ENCODE data around the gene TLL1.

The TLL1 gene

DNA sequence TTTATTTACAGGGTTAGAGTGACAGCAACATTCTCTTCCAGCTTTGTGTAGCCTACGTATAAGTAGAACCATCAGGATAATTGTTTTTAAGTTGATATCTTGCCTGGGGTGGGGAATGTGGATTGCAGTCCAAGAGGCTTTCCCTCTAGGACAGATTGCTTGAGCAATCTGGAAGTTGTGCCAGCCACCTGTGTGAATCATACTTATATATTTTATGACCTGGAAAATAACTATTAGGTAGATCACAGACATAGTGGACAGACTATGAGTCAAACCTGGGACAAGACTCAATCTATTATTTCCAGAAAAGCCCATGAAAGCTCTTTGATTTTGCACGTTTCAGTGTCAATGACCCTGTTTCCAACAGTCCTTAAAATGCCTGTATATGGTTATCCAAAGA is 98.9 kb downstream of the TLL1 start:
- no peak for DNase-seq (ENCODE audit: low read depth)

DNA sequence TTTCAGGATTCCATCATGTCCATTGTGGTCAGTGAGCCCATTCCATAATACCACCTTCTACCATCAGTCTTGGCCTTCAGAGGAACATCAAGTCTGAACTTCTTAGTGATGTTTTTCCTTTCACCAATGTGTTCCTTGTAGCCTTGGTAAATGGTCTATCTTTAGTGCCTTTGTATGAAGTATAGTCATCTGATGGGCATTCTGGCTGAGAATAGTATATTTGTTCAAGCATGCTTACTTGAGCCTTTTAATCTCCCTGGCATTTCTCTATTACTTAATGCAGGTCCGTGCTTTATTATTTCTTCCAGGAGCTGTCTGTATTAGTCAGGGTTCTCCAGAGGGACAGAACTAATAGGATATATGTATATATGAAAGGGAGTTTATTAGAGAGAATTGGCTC is 99.7 kb downstream of the TLL1 start:
- DNase-seq (ENCODE audit: low read depth): no peak

DNA sequence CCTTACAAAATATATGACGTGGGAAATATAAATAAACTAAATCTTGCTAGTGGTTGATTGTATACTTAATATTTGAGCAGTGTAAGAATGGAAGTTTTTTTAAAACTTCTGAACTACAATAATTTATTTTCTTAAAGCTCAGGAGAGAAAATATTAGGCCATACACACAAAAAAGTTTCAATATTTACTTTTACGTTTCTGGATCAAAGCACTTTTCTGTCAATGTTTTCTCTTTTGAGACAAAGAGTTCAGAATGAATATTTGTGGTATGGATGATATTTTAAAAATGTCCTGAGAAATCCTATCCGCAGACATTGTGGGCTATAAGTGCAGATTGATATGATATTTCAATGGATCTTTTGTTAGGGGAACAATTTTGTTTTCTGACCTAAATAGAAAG is 109.9 kb downstream of the TLL1 start:
- no peak for DNase-seq (ENCODE audit: low read depth)

DNA sequence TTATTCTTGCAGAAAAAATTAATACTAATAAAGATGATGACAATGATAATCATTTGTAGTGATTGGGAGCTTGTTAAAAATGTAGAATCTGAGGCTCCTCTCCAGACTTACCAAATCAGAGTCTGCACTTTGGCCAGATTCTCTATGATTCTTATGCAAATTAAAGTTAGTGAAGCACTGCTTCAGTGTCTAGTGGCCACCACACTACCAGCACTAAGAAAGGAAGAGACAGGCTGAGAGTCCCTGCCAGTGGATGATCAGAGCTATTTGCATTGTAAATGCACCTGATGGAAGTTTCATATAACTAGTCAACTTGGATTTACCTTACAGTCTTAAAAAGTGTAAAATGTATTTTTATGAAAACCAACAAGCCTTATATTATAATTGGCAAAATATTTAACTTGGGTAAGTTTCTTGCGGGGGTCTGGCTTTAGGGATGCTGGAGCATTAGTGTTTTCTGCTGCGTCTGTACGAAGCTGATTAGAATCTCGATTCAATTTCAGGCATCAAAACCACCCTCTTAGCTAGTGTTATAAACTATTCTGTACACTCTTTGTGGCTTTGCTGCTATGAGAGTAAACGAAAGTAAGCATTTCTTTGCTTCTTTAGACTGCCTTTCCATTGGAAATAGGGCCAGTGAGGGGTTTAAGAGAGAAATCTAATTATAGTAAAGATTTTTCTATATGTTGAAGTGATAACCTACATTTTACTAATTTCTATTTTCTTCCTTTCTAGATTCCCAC is 114.1 kb downstream of the TLL1 start:
- no peak for DNase-seq (ENCODE audit: low read depth)

DNA sequence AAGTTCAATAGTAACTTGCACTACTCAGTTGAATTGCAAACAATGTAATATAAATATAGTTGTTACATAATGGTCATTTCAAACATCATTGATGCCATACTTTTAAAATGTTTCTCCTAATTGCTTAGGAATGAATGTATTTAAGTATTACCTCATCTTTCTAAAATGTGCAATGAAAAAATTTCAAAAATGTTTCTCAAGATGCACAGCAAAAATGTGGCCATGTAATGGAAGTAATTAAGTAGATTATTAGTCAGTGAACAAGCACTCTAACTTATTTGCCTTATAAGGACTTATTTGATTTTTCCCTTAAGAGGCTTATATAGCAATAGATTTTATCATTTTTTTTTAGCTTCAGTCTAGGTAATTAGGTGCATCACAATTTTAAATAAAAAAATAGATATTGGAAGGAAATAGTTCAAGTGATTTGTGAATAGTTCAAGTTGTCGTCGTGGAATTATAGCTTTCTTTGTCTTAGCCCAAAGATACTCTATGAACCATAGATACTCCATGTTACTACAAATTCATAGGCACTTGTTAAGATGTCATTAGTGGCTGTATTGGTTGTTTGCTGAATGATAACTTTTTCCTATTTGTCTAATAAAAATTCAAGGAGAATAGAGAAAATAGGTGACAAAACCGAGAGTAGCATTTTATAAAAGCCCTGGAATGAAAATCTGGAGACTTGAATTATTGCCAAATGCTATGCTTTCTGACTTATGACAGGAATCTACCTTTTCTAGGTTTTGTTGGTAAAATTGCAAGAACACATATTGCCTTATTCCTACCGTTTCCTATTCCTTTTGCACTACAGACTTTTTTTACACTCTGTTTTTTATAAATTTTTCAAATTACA is 118.5 kb downstream of the TLL1 start:
- no peak for DNase-seq (ENCODE audit: low read depth)

GRCh38 chr4:165992283-165992682 is 119.2 kb downstream of the TLL1 start:
- DNase-seq (ENCODE audit: low read depth): no peak

GRCh38 chr4:165994701-165995100 is 121.7 kb downstream of the TLL1 start:
- no peak for DNase-seq (ENCODE audit: low read depth)

GRCh38 chr4:166003811-166004210 is 130.8 kb downstream of the TLL1 start:
- no peak for DNase-seq (ENCODE audit: low read depth)

GRCh38 chr4:166006217-166006616 is 133.2 kb downstream of the TLL1 start:
- no peak for DNase-seq (ENCODE audit: low read depth)

DNA sequence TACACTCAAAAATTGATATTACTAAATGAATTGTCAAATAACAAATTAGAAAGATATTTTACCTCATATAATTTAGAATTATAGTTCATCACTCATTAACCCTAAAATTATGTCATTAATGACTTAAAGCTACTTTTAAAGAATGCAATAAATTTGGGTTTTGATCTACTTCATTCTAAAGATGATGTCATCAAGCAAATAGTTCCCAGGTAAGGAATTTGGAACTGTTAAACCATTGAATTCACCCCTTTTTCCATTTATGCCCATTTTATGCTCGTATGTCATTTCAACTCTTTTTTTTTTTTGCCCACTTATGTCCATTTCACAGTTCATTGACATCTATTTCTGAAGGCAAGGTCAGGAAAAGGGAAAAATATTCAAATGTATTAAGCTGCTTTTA is 135.5 kb downstream of the TLL1 start:
- DNase-seq (ENCODE audit: low read depth): no peak

GRCh38 chr4:166012129-166013030 is 139.3 kb downstream of the TLL1 start:
- DNase-seq (ENCODE audit: low read depth): no peak

GRCh38 chr4:166014411-166014810 is 141.4 kb downstream of the TLL1 start:
- no peak for DNase-seq (ENCODE audit: low read depth)

GRCh38 chr4:166017804-166018203 is 144.8 kb downstream of the TLL1 start:
- no peak for DNase-seq (ENCODE audit: low read depth)

- DNase-seq (ENCODE audit: low read depth): no peak
Observed at GRCh38 chr4:166019441-166020220, 146.6 kb downstream of the TLL1 start.

GRCh38 chr4:166021617-166022016 is 148.6 kb downstream of the TLL1 start:
- no peak for DNase-seq (ENCODE audit: low read depth)

DNA sequence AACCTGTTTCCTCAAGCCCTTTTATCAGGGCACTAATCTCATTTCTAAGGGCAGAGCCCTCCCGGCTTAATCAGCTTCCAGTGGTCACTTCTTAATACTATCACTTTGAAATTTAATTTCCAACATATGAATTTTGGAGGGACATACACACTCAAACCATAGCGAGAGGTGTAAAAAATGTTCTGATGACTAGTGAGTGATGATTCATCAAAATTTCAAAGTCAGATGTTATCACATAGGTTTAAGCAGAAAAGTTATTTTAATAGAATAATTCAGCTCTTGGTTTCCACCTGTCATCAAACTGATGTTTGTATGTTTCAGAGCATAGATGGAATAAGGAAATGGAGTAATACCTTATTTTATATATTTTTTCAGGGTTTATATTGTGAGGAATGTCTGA is 161.9 kb downstream of the TLL1 start:
- DNase-seq (ENCODE audit: low read depth): no peak

GRCh38 chr4:166039822-166040221 is 166.8 kb downstream of the TLL1 start:
- DNase-seq (ENCODE audit: low read depth): no peak

DNA sequence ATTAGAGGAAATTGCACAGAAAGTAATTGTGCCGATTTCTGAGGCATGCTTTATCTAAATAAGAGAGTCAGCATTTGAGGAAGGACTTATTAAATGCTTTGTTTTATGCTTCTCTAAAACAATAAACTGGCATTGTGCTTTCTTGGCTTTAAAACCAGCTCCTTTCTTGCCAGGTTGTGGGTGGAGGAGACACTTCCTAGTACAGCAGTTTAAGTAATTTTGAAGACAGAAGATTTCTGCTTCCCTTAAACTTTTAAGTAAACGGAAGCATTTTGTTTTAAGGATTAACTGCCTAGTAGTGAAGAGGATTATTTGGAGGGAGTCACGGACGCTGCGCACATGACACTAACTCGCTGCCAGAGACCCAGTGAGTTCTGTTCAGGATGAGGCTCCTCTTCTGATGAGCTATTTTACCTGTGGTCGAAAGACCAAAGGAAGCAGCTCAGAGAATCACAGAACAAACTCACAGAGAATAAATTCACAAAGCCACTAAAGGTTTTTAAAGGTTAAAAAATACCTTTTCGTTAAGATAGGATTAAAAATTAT is 169.5 kb downstream of the TLL1 start:
- DNase-seq (ENCODE audit: low read depth): no peak

DNA sequence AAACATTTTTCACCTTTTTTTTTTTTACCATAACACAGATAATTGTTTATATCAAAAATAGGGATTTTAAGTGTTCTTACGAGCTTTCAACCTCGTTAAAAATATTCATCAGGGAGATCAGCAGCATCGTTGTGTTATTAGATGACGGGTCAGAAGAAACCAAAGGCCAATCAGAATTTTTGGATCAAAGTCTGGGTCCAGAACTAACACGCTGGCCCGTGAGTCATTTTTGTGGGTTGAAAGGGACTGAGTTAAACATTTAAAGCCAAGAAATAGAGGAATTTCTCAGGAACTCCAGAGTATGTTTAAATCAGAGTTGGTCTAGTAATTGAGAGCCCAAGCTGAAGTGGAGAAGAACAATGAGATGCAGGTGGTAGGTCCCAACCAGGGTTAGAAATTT is 170.8 kb downstream of the TLL1 start:
- no peak for DNase-seq (ENCODE audit: low read depth)

DNA sequence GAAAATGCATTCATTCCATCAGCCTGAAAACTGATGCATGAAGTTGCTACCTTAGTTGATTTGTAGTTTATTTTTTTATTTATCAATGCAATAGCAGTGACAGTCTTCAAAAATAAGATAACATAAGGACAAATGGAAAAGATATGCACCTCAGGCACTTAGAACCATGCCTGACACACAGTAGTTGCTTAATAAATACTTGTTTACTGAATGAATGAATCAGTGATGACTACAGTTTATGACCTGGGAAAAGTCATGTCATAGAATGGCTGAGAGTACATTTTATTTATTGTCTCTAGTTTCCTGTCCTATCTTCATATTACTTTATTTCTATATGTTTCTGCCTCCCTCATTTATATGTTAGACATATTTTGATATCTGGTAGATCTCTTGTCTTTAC is 171.8 kb downstream of the TLL1 start:
- DNase-seq (ENCODE audit: low read depth): no peak

DNA sequence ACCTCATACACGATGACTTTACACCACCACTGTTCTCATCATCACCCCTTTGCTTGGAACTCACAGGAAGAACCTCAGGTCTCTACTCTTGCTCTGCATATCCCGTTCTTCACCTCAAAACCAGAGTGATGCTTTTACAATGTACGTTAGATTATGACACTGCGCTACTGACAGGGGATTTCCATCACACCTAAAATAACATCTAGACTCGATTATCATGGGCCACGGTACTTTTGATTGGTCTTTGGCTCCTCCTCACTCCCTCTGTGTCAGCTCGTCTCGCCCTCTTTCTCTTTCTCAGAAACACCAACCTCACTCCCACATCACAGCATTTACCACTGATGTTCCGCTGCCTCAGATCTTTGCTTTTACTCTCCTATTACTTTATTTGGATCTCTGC is 172.4 kb downstream of the TLL1 start:
- DNase-seq (ENCODE audit: low read depth): no peak

All from non-pigmented ciliary epithelial cell (primary cell).